Measurements from ENCODE around the gene SHC1. TPM values are rescaled to one million over a fixed set of nuclear protein-coding genes. Genes with fewer than 3 reads are reported as not detected.
A peak's percentile ranks its signal among the peaks of the same experiment; 100 is the strongest.

The SHC1 gene
- total RNA-seq, 4 donors from 2014 or later: 69.1 to 104 (median 90.2) TPM

DNA sequence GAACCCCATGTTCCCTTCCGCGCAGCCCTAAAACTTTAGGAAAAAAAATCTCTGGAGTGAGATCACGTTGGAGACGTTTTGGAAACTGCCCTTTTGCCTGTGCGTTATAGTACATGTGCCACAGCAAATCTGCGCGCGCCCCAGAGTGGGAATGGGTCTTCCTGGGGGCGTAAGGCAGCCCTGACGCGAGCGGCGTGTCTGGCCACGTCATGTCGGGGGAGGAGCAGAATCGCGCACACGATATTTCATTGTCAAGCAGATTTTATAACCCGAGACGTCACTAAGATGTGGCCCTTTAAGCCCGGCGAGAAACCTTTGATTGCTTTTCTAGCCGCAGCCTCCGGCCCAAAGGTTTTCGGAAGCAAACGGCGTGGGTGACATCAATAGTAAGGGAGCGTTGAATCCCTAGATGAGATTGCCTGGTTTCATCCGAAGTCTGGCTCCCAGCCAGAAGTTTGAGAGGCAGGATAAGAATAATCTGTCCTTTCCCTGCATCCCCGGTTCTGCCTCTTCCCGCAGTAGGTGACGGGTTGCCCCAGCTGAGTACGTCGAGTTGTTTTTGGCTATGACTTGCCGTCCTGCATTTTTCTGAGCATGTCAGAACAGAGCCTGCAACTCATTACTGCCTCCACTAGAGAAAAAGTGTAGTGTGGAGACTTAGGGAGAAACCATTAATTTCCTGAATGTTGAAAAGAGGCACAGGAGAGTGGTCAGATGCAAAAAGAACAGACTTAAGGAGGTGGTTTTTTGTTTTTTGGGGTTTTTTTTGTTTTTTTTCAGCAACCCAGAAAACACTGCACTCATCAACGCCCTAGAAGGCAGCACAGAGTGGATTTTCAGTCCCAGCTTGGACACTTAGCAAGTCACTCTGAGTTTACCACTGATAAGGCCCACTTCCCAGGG is 33.2 kb downstream of the SHC1 start:
- H3K27me3 ChIP-seq: no peaks in the 10 kb centered on the region
- H3K36me3 ChIP-seq: peaks cover 0 to 2% of the 10 kb centered on the region in 2 donors
- no peaks in the 10 kb centered on the region for H3K9me3 ChIP-seq
- H3K4me3 ChIP-seq: peak overlapping the region; percentile 66 to 72
- 1 to 3% methylated on average over 9 to 16 of the region's 36 CpGs for WGBS, 2 donors (ENCODE audit: low coverage in 1 of 2)
- TF ChIP-seq POLR2A (IDR thresholded peaks at IDR 0.05): peak; percentile 31 to 46
- TF ChIP-seq, protein P1, sequence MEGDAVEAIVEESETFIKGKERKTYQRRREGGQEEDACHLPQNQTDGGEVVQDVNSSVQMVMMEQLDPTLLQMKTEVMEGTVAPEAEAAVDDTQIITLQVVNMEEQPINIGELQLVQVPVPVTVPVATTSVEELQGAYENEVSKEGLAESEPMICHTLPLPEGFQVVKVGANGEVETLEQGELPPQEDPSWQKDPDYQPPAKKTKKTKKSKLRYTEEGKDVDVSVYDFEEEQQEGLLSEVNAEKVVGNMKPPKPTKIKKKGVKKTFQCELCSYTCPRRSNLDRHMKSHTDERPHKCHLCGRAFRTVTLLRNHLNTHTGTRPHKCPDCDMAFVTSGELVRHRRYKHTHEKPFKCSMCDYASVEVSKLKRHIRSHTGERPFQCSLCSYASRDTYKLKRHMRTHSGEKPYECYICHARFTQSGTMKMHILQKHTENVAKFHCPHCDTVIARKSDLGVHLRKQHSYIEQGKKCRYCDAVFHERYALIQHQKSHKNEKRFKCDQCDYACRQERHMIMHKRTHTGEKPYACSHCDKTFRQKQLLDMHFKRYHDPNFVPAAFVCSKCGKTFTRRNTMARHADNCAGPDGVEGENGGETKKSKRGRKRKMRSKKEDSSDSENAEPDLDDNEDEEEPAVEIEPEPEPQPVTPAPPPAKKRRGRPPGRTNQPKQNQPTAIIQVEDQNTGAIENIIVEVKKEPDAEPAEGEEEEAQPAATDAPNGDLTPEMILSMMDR (IDR thresholded peaks at IDR 0.05): peak in 3 of 4 experiments; percentile 33 to 72 (median 48)
- peak; percentile 21 for TF ChIP-seq EP300 (IDR thresholded peaks at IDR 0.05)
- peak; percentile 85 for TF ChIP-seq POLR2AphosphoS5 (IDR thresholded peaks at IDR 0.05)
- H3K4me1 ChIP-seq: peaks cover 3 to 51% (median 15%) of the 10 kb centered on the region in 3 donors
- ATAC-seq: peak; percentile 90
- peak overlapping the region; percentile 91 to 99 (median 97) for H3K27ac ChIP-seq

DNA sequence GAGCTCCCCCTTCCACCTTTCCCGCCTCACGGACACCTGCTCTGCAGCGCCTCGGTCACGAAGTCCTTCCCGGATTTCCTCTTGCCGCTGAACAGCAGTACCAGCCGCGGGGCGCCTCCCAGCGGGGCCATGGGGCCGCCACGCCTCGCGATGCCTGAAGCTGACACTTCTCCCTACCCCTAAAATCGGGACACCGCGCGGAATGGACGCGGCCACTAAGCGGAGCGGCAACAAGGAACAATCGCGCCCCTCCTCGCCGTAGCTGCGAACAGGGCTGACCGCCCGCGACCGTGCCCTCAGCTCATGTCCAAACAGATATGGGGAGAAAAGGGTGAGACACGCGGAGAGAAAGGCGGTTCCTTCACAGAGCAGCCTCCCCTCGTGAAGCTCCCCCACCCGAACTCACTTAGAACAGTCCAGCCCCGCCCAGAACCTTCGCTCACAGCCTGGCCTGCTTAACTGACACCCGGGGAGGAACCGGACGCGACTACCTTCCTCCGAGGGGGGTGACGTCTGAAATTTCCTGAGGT is 33.9 kb downstream of the SHC1 start, which contains the start of gene PMVK:
PMVK (minus strand) TSS at position 165 of the 530 bp plus-strand sequence; CDS start at position 131, 34 bp downstream.
- Histone ChIP-seq H3K27me3 (no peaks in the 10 kb centered on the region), H3K9me3 (no peaks in the 10 kb centered on the region), H3K27ac (peak within 1 kb of the TSS; percentile 91 to 99 (median 97)), H3K4me1 (peaks cover 3 to 44% (median 15%) of the 10 kb centered on the region in 3 donors), H3K4me3 (peak within 1 kb of the TSS; percentile 66 to 72), H3K36me3 (peaks cover 0 to 9% of the 10 kb centered on the region in 2 donors)
- peak; percentile 95 for ATAC-seq
- TF ChIP-seq, protein P1 (IDR thresholded peaks at IDR 0.05): peak in 3 of 4 experiments; percentile 41 to 66 (median 42)
- TF ChIP-seq POLR2AphosphoS5 (IDR thresholded peaks at IDR 0.05): peak; percentile 72
- TF ChIP-seq EP300 (IDR thresholded peaks at IDR 0.05): no peak
- TF ChIP-seq POLR2A (IDR thresholded peaks at IDR 0.05): peak; percentile 55 to 62
- no CpG with 5 or more reads among the region's 45 CpGs for WGBS, 2 donors (ENCODE audit: low coverage in 1 of 2)

- 38 to 42% methylated on average over 10 to 23 of the region's 27 CpGs for WGBS, 2 donors (ENCODE audit: low coverage in 1 of 2)
- H3K4me1 ChIP-seq: peaks cover 3 to 38% (median 15%) of the 10 kb centered on the region in 3 donors
- peak overlapping the region; percentile 91 to 99 (median 97) for H3K27ac ChIP-seq
- H3K9me3 ChIP-seq: no peaks in the 10 kb centered on the region
- peak overlapping the region; percentile 66 to 72 for H3K4me3 ChIP-seq
- H3K27me3 ChIP-seq: no peaks in the 10 kb centered on the region
- TF ChIP-seq POLR2A (IDR thresholded peaks at IDR 0.05) (no peak), EP300 (IDR thresholded peaks at IDR 0.05) (no peak), POLR2AphosphoS5 (IDR thresholded peaks at IDR 0.05) (no peak)
- TF ChIP-seq, protein P1 (IDR thresholded peaks at IDR 0.05): no peak
- H3K36me3 ChIP-seq: peaks cover 0 to 16% of the 10 kb centered on the region in 2 donors
- ATAC-seq: no peak
These were observed 34.6 kb downstream of the SHC1 start for GRCh38 chr1:154935749-154936554.

- H3K27me3 ChIP-seq: no peaks in the 10 kb centered on the region
- H3K4me3 ChIP-seq: no peak overlapping the region
- H3K9me3 ChIP-seq: no peaks in the 10 kb centered on the region
- TF ChIP-seq EP300 (IDR thresholded peaks at IDR 0.05): no peak
- TF ChIP-seq, protein P1 (IDR thresholded peaks at IDR 0.05): no peak
- TF ChIP-seq POLR2A (IDR thresholded peaks at IDR 0.05): no peak
- TF ChIP-seq POLR2AphosphoS5 (IDR thresholded peaks at IDR 0.05): no peak
- peaks cover 0 to 31% of the 10 kb centered on the region in 2 donors for H3K36me3 ChIP-seq
- WGBS, 2 donors (ENCODE audit: low coverage in 1 of 2): 83 to 93% methylated on average over 1 to 3 of the region's 5 CpGs
- H3K27ac ChIP-seq: no peak overlapping the region
- no peak for ATAC-seq
- peaks cover 3 to 27% (median 15%) of the 10 kb centered on the region in 3 donors for H3K4me1 ChIP-seq
These were observed 36.1 kb downstream of the SHC1 start for GRCh38 chr1:154934358-154934948.

Measured in gastroesophageal sphincter (tissue), 4 donors.